ENCODE data around the gene SAE1.

SAE1 gene

GRCh38 chr19:47111682-47112165 lies 18.9 kb upstream of the SAE1 start:
- Histone ChIP-seq H3K14ac (ENCODE audit: low read length in 2 of 2) (peak overlapping the region; percentile 99 to 100), H2BK12ac (ENCODE audit: low read length in 2 of 2) (peak overlapping the region in 1 of 2 experiments; percentile 54), H3K27ac (ENCODE audit: low read length, poor library complexity, severe bottlenecking) (peak overlapping the region; percentile 78), H2BK15ac (ENCODE audit: low read depth, poor library complexity, severe bottlenecking) (peak overlapping the region; percentile 82), H3K9me3 (ENCODE audit: control insufficient read depth, low read length) (no peaks in the 10 kb centered on the region), H2AK5ac (ENCODE audit: low read length, severe bottlenecking) (peak overlapping the region; percentile 100), H3K4me2 (ENCODE audit: low read length, poor library complexity, severe bottlenecking) (peak overlapping the region; percentile 80), H2BK5ac (ENCODE audit: low read depth, low read length, poor library complexity, severe bottlenecking) (peak overlapping the region; percentile 98), H3K23ac (ENCODE audit: low read length in 2 of 2) (no peak overlapping the region), H3K27me3 (ENCODE audit: control insufficient read depth in 1 of 2, insufficient read depth in 1 of 2, low read length in 2 of 2) (no peaks in the 10 kb centered on the region), H4K8ac (ENCODE audit: low read length) (peak overlapping the region; percentile 78), H3K36me3 (ENCODE audit: control insufficient read depth in 1 of 2, insufficient read depth in 2 of 2, low read depth in 1 of 2, low read length in 2 of 2) (peaks cover 0 to 15% of the 10 kb centered on the region in 2 experiments), H3K9ac (ENCODE audit: low read length) (peak overlapping the region; percentile 100), H3K4me3 (ENCODE audit: insufficient read depth in 1 of 2, low read depth in 1 of 2, low read length in 2 of 2) (peak overlapping the region; percentile 91 to 95), H2AFZ (ENCODE audit: low read depth, low read length) (no peak overlapping the region), H3K4me1 (ENCODE audit: control insufficient read depth, insufficient read depth, low read depth, low read length) (peaks cover 3% of the 10 kb centered on the region), H4K91ac (ENCODE audit: low read length) (peak overlapping the region; percentile 100), H3K18ac (ENCODE audit: low read depth in 1 of 2, low read length in 2 of 2) (peak overlapping the region; percentile 99 to 100), H3K79me1 (replicated peaks; ENCODE audit: low read length, poor library complexity, severe bottlenecking) (peaks cover 1% of the 10 kb centered on the region), H3K4ac (ENCODE audit: low read depth in 1 of 2, low read length in 2 of 2) (peak overlapping the region; percentile 98 to 99), H2BK120ac (ENCODE audit: low read depth, low read length) (peak overlapping the region; percentile 99)
- DNase-seq, result no peak
- 2% methylated on average over 11 of the region's 24 CpGs for WGBS

- peak overlapping the region; percentile 99 for H2BK5ac ChIP-seq (ENCODE audit: low read depth, low read length, poor library complexity, severe bottlenecking)
These were observed 18.3 kb upstream of the SAE1 start for GRCh38 chr19:47112166-47112996.

DNA sequence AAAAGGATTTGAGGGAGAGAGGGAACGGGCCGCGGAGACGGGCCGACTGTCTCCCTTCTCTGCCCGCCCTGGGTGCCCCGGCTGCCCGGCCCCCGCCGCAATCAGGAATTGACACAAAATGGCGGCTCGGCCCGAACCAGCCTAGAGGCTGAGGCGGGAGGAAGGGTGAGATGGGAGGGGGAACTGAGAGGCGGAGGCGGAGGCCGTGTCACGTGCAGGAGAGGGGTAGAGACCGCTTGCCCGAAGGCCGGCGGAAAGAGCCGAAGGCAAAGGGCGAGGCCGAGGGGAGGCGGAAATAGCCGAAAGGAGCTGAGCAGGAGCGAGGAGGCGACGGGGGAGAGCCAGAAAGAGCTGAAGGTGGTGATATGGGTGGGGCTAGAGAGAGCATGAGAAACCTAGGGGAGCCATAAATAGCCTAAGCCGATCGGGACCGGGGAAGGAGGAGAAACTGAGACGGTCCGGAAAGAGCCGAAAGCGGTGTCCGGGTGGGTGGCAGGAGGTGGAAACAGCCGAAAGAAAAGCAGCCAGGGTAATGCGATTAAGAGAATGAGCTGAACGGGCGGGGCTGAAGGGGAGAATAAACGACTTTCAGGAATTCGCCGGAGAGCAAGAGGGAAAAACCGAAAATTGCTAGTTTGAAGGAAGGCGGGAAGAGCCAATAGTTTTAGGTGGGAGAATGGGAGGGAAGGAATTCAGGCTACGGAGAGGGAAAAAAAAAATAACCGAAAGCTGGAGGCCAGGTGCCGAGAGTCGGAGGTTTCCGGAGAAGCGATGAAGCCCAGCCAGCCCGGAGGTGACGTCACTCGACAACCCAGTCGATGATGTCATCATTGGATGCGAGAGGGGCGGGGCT lies 17.4 kb upstream of the SAE1 start, which contains the start of gene ZC3H4:
Gene ZC3H4 (minus strand): TSS at position 780 of the 853 bp plus-strand sequence. CDS start 1,192 bp downstream, outside the sequence.
- under 1% methylated on average over 59 of the region's 59 CpGs for WGBS
- peak within 1 kb of the TSS in 1 of 2 experiments; percentile 54 for H2BK12ac ChIP-seq (ENCODE audit: low read length in 2 of 2)

More at GRCh38 chr19:47112166-47112996, 18.3 kb upstream of the SAE1 start:
- Histone ChIP-seq H3K14ac (ENCODE audit: low read length in 2 of 2) (peak overlapping the region; percentile 99 to 100), H3K36me3 (ENCODE audit: control insufficient read depth in 1 of 2, insufficient read depth in 2 of 2, low read depth in 1 of 2, low read length in 2 of 2) (peaks cover 0 to 15% of the 10 kb centered on the region in 2 experiments), H3K4me1 (ENCODE audit: control insufficient read depth, insufficient read depth, low read depth, low read length) (peaks cover 3% of the 10 kb centered on the region), H3K4me2 (ENCODE audit: low read length, poor library complexity, severe bottlenecking) (peak overlapping the region; percentile 89), H3K18ac (ENCODE audit: low read depth in 1 of 2, low read length in 2 of 2) (peak overlapping the region; percentile 99 to 100), H2BK120ac (ENCODE audit: low read depth, low read length) (peak overlapping the region; percentile 99), H4K8ac (ENCODE audit: low read length) (peak overlapping the region; percentile 99), H3K4ac (ENCODE audit: low read depth in 1 of 2, low read length in 2 of 2) (peak overlapping the region; percentile 99 to 100), H2AK5ac (ENCODE audit: low read length, severe bottlenecking) (peak overlapping the region; percentile 100), H3K27me3 (ENCODE audit: control insufficient read depth in 1 of 2, insufficient read depth in 1 of 2, low read length in 2 of 2) (no peaks in the 10 kb centered on the region), H3K4me3 (ENCODE audit: insufficient read depth in 1 of 2, low read depth in 1 of 2, low read length in 2 of 2) (peak overlapping the region; percentile 91 to 95), H2AFZ (ENCODE audit: low read depth, low read length) (no peak overlapping the region), H4K91ac (ENCODE audit: low read length) (peak overlapping the region; percentile 100), H2BK12ac (ENCODE audit: low read length in 2 of 2) (peak overlapping the region; percentile 54), H3K9ac (ENCODE audit: low read length) (peak overlapping the region; percentile 100), H3K27ac (ENCODE audit: low read length, poor library complexity, severe bottlenecking) (peak overlapping the region; percentile 99), H3K9me3 (ENCODE audit: control insufficient read depth, low read length) (no peaks in the 10 kb centered on the region), H3K23ac (ENCODE audit: low read length in 2 of 2) (peak overlapping the region; percentile 50 to 79), H3K79me1 (replicated peaks; ENCODE audit: low read length, poor library complexity, severe bottlenecking) (peaks cover 1% of the 10 kb centered on the region), H2BK15ac (ENCODE audit: low read depth, poor library complexity, severe bottlenecking) (peak overlapping the region; percentile 99)
- peak; percentile 88 for DNase-seq
- WGBS, result under 1% methylated on average over 61 of the region's 85 CpGs

More for the DNA sequence above, 17.4 kb upstream of the SAE1 start, which contains the start of gene ZC3H4:
- peak within 1 kb of the TSS; percentile 100 for H3K9ac ChIP-seq (ENCODE audit: low read length)
- H3K4me1 ChIP-seq (ENCODE audit: control insufficient read depth, insufficient read depth, low read depth, low read length), result peaks cover 3% of the 10 kb centered on the region
- H3K79me1 ChIP-seq (replicated peaks; ENCODE audit: low read length, poor library complexity, severe bottlenecking), result peaks cover 1% of the 10 kb centered on the region
- peak within 1 kb of the TSS; percentile 99 for H4K8ac ChIP-seq (ENCODE audit: low read length)
- H3K23ac ChIP-seq (ENCODE audit: low read length in 2 of 2), result peak within 1 kb of the TSS; percentile 50 to 79
- H3K4me2 ChIP-seq (ENCODE audit: low read length, poor library complexity, severe bottlenecking), result peak within 1 kb of the TSS; percentile 89
- peak within 1 kb of the TSS; percentile 100 for H4K91ac ChIP-seq (ENCODE audit: low read length)
- H2BK5ac ChIP-seq (ENCODE audit: low read depth, low read length, poor library complexity, severe bottlenecking), result peak within 1 kb of the TSS; percentile 99
- H3K27ac ChIP-seq (ENCODE audit: low read length, poor library complexity, severe bottlenecking), result peak within 1 kb of the TSS; percentile 100
- DNase-seq, result peak; percentile 99
- peak within 1 kb of the TSS; percentile 99 for H2BK15ac ChIP-seq (ENCODE audit: low read depth, poor library complexity, severe bottlenecking)
- H2AFZ ChIP-seq (ENCODE audit: low read depth, low read length), result peak within 1 kb of the TSS; percentile 58
- H3K4ac ChIP-seq (ENCODE audit: low read depth in 1 of 2, low read length in 2 of 2), result peak within 1 kb of the TSS; percentile 93 to 100
- H2AK5ac ChIP-seq (ENCODE audit: low read length, severe bottlenecking), result peak within 1 kb of the TSS; percentile 96
- peaks cover 0 to 15% of the 10 kb centered on the region in 2 experiments for H3K36me3 ChIP-seq (ENCODE audit: control insufficient read depth in 1 of 2, insufficient read depth in 2 of 2, low read depth in 1 of 2, low read length in 2 of 2)
- H3K14ac ChIP-seq (ENCODE audit: low read length in 2 of 2), result peak within 1 kb of the TSS; percentile 74 to 89
- H3K4me3 ChIP-seq (ENCODE audit: insufficient read depth in 1 of 2, low read depth in 1 of 2, low read length in 2 of 2), result peak within 1 kb of the TSS; percentile 91 to 92
- no peaks in the 10 kb centered on the region for H3K9me3 ChIP-seq (ENCODE audit: control insufficient read depth, low read length)
- no peaks in the 10 kb centered on the region for H3K27me3 ChIP-seq (ENCODE audit: control insufficient read depth in 1 of 2, insufficient read depth in 1 of 2, low read length in 2 of 2)
- H2BK120ac ChIP-seq (ENCODE audit: low read depth, low read length), result peak within 1 kb of the TSS; percentile 99
- H3K18ac ChIP-seq (ENCODE audit: low read depth in 1 of 2, low read length in 2 of 2), result peak within 1 kb of the TSS; percentile 98 to 99
